ENCODE measurements around the gene PXDN.

PXDN gene

DNA sequence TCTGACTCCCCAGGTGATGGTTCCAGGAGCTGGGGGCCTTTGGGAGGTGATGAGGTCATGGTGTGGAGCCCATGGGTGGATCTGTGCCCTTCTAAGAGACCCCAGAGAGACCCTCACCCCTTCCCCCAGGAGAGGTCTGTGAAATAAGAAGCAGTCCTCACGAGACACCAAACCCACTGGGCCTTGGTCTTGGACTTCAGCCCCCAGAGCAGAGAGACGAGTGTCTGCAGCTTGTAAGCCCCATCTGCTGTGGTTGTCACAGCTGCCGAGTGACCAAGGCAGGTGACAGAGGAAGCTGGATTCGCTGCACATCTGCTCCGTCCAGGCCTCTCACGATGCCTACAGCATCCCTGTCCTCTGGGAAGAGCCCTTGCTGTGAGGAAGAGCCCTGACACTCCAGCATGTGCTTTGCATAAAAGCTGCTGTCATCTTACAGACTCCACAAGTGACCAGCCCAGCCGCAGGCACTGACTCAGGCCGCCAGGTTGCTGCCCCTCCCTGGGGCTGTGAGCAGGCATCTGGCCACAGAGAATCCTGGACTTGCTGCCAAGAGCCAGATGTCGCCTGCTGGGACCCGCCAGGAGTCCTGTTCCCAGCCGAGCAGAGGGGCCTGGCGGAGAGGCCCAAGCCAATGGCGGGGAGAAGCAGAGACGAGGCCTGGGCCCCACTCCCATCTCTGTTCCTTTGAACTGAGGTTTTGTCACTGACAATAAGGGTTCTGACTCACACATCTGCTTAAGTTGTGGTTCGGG is 150.8 kb downstream of the PXDN start:
- no peak for DNase-seq

DNA sequence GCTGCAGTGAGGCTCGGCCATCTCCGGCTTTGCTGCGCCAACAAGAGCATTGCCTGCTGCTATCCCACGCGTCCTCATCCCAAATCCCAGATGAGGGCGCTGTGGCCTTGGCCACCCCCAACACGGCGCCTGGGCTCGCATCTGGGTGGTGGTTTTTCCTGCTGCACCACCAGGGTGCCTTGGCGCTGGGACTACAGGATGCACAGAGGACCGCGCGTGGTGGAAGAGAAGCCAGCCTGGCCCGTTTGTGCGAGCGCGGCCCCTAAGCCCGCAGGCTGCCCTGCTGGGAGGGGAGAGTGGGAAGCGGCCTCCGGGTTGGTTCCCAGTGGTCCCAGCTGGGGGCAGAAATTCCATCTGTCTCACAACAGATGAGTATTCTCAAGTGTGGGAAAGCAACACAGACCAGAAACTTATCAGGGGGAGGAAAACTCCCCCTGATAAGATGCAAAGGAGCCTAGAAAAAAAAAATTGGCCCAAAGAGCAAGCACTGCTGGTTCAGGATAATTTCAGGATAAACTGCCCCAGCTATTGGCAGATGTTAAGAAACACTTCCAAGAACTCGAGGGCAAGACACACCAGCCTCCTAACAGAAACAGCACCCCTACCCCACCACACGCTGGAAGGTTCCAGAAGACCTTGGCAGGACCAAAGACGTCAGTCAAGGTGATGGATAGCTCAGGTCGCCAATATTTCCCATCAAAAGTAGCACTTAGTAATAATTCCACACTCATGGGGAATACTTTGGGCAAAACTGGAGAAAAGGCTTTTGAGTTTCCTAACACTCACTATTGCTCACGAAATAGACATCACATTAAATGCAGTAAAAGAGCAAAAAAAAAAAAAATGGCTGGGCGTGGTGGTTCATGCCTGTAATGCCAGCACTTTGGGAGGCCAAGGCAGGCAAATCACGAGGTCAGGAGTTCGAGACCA is 152.1 kb downstream of the PXDN start:
- DNase-seq: no peak

DNA sequence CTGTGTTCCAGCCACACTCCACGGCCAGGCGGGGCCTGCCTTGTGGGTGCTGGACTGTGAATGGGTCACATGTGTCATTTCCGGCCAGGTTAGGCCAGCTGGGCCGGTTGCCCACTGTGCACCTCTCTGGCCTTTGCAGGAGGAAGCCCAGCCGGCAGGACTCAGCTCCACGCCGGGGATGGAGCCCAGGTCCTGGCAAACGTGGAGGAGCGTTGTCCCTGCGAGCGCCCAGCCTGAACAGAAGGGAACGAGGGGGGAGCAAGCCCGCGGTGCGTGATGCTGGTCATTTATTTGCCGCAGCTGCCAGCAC is 152.9 kb downstream of the PXDN start:
- no peak for DNase-seq

DNA sequence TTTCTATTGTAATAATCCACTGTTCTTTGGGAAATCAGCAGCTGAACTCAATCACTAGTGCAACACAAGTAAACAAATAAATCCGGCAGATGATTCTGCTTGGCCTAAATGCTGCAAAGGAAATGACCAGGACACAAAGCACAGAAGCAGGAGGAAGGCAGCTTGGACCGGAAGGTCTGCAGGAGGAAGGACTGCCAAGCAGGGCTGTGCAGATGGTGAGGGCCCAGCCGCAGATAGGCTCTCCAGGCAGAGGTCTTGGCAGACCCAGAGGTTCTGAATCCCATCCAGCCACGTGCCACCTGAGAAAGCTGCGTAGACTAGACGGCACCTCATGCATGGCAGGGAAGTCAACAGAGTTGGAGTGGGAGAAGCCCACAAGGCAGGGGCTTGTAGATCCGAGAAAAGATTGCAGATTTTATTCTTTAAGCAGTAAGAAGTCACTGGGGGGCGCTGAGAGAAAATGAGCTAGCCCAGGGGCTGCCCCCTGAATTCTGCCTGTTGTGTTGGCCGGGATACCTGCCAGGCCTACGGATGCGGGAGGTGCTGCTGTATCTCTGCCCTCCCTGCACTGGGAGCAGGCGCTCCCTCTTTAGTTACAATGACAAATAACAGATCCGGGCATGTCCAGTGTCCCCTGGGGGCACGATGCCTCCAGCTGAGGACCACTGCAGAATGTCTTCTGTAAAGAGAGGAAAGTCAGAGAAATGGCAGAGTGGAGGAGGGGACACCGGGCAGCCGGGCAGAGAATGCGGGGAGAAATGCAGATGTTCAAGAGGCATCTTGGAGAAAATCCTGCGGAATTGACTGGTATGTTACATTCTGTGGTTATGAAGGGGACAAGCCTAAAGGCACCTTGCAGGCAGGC is 153.5 kb downstream of the PXDN start:
- no peak for DNase-seq

DNA sequence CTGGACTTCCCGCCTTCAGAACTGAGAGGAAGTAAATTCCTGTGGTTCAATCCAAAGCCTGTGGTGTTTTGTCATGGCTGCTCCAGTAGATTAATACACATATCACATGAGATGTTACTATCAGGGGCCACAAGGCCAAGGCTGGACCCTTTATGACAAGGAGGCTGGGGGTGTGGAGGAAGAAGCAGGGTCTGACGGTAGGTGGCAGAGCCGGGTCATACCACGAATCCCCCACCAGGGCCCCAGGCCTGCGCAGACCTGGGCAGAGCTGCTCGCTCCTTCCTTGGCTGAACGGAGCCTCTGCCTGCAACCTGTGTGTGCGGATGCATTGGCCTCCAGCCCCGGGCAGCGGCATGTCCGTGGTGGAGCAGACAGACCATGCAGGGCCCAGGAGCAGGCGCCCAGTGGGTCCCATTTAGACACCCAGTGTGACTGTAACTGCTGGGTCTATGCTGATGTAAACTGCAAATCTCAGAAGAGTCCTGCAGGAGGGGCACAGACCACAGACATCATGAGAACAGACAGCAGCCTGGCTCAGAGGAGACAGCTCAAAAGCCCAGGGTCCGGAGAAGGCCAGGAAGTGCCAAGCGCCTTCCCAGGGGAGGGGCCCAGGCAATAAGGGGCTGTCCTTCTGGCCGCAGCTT is 155.2 kb downstream of the PXDN start:
- no peak for DNase-seq

DNA sequence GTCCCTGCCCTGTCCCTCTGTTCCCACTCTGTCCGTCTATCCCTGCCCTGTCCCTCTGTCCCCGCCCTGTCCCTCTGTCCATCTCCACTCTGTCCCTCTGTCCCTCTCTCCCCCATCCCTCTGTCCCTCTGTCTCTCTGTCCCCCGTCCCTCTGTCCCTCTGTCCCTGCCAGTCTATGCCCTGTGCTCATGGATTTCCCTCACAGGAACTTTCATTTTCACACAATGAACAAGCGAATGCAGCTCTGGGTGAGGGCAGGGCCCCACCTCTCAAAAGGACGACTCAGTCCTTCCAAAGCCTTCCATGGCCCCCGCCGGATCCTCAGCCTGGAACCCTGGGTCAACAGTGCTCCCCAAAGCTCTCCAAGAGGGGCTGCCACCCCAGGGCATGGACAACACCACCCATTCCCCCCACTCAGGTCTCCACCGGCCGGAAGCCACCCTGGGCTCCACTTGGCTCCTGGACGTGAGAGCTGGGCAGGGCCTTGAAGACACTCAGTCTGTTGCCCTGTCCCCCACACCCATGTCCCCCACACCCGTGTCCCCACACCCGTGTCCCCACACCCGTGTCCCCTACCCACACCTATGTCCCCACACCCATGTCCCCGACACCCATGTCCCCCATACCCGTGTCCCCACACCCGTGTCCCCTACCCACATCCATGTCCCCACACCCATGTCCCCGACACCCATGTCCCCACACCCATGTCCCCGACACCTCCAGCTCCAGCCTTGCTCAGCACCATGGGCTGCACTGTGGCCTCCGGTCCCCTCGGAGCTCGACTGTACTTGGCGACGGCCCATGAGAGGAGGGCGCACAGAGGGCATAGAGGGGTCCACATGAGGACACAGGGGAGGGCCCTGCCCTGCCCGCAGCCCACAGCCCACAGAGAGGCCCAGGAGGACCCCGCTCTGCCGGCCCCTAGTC is 156.0 kb downstream of the PXDN start:
- no peak for DNase-seq

DNA sequence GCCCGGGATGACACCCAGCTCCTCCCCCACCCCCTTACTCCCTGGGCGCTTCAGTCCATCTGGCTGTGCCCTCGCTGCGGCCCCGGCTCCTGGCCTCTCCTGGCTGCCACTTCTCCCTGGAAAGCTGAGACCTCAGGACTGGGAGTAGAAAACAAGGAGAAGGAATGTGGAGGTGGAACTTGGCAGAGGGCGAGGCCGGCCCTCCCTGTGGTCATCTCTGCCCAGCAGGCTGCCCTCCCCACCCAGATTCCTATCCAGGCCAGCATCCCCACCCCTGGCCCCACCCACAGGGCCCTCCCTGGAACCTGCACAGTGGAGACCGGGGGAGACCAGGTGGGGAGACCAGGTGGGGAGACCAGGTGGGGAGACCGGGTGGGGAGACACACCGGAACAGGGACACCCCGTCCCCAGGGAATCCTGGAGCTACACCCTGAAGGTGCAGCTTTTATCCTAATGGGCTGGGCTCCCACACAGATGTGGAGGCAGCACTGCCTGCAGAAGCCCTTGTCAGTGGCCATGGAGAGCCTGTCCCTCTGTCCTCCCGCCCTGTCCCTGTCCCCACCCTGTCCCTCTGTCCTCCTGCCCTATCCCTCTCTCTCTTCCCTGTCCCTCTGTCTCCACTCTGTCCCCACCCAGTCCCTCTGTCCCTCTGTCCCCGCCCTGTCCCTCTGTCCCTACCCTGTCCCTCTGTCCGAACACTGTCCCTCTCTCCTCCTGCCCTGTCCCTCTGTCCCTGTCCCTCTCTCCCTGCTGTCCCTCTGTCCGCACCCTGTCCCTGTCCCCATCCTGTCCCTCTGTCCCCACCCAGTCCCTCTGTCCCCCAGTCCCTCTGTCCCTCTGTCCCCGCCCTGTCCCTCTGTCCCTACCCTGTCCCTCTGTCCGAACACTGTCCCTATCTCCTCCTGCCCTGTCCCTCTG is 157.1 kb downstream of the PXDN start:
- DNase-seq: no peak

DNA sequence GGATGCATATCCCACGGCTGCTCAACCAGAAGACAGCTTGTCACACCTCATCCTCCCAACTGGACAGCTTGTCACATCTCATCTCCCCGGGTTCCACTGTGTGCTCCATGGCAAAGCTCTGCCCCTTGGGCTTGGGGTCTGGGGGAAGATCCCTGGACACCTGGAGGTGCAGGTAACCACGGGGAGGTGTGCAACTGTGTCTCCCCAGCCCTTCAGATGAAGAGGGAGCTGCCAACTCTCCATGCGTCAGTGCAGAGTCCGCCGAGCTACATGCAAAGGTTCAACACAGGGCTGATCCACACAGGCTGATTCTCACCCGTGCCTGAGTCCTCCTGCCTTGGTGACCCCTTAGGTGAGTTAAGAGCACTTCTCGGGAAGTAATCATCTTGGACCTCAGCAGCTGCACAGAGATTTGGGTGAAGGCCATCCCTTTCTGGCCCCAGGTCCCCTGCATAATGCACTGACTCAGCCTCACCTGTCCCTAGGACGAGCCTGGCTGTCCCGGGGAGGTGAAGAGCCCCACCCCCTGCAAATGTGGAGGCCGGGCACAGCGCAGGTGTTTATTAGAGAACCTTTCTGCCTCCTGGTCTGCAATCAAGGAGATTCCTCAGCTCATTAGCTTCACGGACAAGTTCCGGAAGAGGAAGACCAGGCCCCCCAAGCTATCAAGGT is 157.9 kb downstream of the PXDN start:
- no peak for DNase-seq

DNA sequence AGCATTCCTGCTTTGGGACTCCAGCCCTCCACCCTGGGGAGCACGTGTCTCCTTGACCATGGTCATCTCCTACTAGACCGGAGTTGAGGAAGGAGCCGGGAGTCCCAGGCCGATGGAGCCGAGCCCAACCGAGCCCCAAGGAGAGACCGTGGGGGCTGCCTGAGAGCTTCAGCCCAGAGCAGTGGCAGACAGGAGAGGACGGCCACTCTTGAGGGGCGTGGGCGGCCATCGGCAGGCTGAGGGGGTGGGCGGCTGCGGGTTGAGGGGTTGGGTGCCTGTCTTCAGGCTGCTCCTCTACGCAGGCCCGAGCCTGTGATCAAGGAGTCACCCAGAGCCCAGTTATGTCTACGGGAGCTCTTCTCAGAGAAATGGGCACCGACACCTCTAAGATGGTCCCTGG is 158.7 kb downstream of the PXDN start:
- no peak for DNase-seq

DNA sequence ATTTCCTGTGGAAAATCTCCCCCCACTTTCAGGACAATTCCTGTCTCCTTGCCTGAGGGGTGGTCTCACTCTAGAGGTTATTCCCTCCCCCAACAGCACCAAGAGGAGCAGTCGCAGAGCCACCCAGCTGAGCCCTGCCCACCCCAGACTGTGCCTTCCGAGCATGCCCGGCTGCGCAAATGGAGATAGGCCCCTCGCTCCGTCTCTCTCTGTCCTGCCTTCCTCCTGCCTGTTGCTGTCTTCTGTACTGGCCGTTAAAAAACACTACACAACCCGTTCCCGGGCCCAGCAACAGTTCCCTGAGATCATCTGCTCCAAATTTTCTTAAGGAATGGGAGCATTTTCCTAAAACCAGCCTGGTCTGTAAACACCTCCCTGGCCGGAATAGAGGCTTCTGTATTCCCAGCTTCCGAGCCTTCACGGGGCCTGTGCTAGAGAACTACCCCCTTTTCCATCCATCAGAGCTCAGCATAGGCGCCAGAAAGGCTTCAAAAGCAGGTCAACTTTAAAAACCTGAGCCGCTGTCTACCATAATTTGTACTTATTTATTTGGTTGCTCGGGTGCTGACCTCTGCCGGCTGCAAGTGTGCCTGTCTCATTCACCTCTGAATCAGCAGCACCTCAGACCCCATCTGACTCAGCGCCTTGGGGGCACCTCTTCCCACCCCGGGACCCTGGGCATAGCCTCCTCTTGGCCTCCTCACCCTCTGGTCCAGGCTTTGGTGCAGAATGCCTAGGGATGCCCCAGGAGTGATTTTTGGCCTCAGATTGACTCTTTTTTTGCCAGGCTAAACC is 159.4 kb downstream of the PXDN start:
- DNase-seq: no peak

DNA sequence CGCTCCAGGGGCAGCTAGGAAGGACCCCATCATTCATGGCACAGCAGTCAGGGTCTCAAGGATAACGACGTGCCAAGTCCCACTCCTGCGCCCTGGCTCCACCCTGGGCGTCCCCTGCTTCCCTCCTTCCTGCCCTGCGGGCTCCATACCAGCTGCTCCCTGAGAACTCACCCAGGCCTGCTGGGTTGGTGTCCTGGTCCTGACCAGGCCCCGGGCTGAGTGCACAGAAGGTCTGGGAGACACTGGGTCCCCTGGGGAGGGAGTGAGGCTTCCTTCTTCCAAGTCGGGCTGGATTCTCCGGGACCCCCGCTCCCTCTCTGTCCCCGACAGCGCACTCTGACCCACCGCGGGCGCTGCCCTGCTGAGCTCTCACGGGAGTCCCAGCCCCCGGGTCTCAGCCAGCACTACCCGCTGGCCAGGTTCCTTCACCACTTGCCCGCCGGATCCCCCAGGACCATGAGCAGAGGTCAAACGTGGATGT is 160.2 kb downstream of the PXDN start:
- no peak for DNase-seq

DNA sequence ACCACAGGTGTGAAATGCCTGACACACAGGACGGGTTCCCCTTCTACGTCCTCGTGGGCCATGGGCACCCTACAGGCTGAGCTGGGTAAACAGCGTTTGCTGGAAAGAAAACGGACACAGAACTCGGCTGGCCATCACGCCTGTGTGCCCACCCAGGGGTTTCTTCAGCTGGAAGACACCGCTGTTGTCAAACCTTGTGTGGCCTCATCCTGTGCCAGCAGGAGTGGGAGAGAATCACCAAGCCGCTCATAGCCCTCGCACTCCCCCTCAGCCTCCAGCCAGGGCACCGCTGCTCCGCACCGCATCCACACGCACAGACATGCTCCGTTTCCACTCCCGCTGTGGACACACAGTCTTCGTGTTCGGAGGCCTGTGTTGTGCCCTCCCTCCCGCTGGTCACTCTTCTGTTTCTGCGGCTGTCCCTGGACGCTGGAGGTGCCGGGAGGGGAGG is 161.4 kb downstream of the PXDN start:
- DNase-seq: no peak

DNA sequence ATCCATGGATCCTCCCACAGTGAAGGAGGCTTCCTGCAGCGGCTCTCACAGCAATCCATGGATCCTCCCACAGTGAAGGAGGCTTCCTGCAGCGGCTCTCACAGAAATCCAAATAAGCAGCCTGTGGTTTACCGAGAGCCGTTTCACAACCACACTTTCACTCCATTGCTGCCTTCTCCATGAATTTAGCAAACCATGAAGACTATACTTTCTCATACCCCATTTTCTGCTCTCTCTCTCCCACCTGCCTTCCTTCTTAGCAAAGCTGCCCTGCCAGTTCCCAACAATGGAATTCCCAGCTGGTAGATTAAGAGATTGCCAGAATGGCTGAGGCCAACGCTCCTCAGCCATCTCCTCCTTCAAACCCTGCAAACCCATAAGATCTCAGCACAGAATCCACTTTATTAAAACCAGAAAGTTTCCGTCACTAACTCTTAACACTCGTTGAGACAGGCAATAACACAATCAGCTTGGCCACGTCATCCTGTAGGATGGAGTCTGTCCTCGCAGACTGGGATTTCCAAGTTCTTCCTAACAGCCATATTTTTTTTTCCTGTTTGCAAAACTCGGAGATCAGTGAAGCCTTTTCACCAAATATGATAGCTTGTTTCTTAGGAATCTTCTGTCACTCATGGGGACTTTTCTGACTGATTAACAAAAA is 162.2 kb downstream of the PXDN start:
- DNase-seq: no peak
